Neural progenitor cell (in vitro differentiated cells): Measurements from ENCODE around the gene ODC1. TPM values are rescaled to one million over a fixed set of nuclear protein-coding genes. Genes with fewer than 3 reads are reported as not detected.
"Not testable (repeated sequence)": the region's sequence is repeated elsewhere in the genome, so short reads cannot be mapped to it uniquely, and the experiment has no call there.

Experiments
- DNase-seq: peaks from one replicate; pipeline ENCODE4 v3.0.0-alpha.2; 2016; ENCODE audit warnings: low spot score
- H2AFZ ChIP-seq: fragments of 200-600 bp; sonication (generic); replicated peaks from 2 replicates; pipeline ENCODE4 v1.6.1; 2016; ENCODE audit warnings: antibody characterized with exemption
- H3F3A ChIP-seq: fragments of 200-600 bp; sonication (generic); 2 replicates; pipeline ENCODE4 v1.6.1; 2016; ENCODE audit warnings: antibody characterized with exemption, low read depth
- H3K27ac ChIP-seq: fragments of 200-600 bp; sonication (generic); 2 replicates; pipeline ENCODE4 v1.5.1; 2016; ENCODE audit warnings: mild to moderate bottlenecking
- H3K27me3 ChIP-seq: fragments of 200-600 bp; sonication (generic); 2 replicates; pipeline ENCODE4 v1.6.1; 2016; ENCODE audit warnings: mild to moderate bottlenecking, moderate library complexity
- H3K36me3 ChIP-seq: fragments of 200-600 bp; sonication (generic); 2 replicates; pipeline ENCODE4 v1.5.1; 2016
- H3K4me1 ChIP-seq: fragments of 200-600 bp; sonication (generic); 2 replicates; pipeline ENCODE4 v1.6.1; 2016; ENCODE audit warnings: mixed run types
- H3K4me2 ChIP-seq: fragments of 200-600 bp; sonication (generic); 2 replicates; pipeline ENCODE4 v1.6.1; 2016
- H3K4me3 ChIP-seq: fragments of 200-600 bp; sonication (generic); 2 replicates; pipeline ENCODE4 v1.5.1; 2016
- H3K79me2 ChIP-seq: fragments of 200-600 bp; sonication (generic); 2 replicates; pipeline ENCODE4 v1.6.1; 2016; ENCODE audit warnings: low read depth
- H3K9ac ChIP-seq: fragments of 200-600 bp; sonication (generic); 2 replicates; pipeline ENCODE4 v1.6.1; 2016
- H3K9me3 ChIP-seq: fragments of 200-600 bp; sonication (generic); 2 replicates; pipeline ENCODE4 v1.5.1; 2016; ENCODE audit warnings: low read depth
- H4K20me1 ChIP-seq: fragments of 200-600 bp; sonication (generic); 2 replicates; pipeline ENCODE4 v1.6.1; 2016; ENCODE audit warnings: low read depth
- H3K27ac Mint-ChIP-seq: 3 replicates; pipeline ENCODE4 v1.8.0; 2021; ENCODE audit warnings: mixed read lengths
- H3K27me3 Mint-ChIP-seq: 2 replicates; pipeline ENCODE4 v1.8.0; 2022; ENCODE audit warnings: low read depth, mild to moderate bottlenecking, inconsistent platforms, moderate library complexity, mixed read lengths; ENCODE audit not compliant: insufficient read depth
- H3K36me3 Mint-ChIP-seq: 3 replicates; pipeline ENCODE4 v1.8.0; 2021; ENCODE audit warnings: mixed read lengths
- H3K4me1 Mint-ChIP-seq: 3 replicates; pipeline ENCODE4 v1.8.0; 2021; ENCODE audit warnings: mixed read lengths
- H3K4me3 Mint-ChIP-seq: 3 replicates; pipeline ENCODE4 v1.8.0; 2021; ENCODE audit warnings: mild to moderate bottlenecking, moderate library complexity, mixed read lengths
- H3K9me3 Mint-ChIP-seq: 3 replicates; pipeline ENCODE4 v1.8.0; 2020; ENCODE audit warnings: mixed read lengths
- EZH2 ChIP-seq: fragments of 200-600 bp; sonication (generic); IDR thresholded peaks from 2 replicates; pipeline ENCODE4 v1.6.1; 2017; ENCODE audit warnings: antibody characterized with exemption, mild to moderate bottlenecking, moderate library complexity
- EZH2phosphoT487 ChIP-seq: fragments of 200-600 bp; sonication (generic); IDR thresholded peaks from 2 replicates; pipeline ENCODE4 v1.6.1; 2017; ENCODE audit warnings: antibody characterized with exemption
- total RNA-seq: library from RNA; depleted of rRNA; stranded (reverse); fragments of >200 nt; gene quantifications from 2 replicates; pipeline ENCODE4 v1.2.3, GENCODE V29; 2015; ENCODE audit warnings: low replicate concordance
- TF ChIP-seq, protein P1 (sequence below): fragments of 200-600 bp; sonication (generic); IDR thresholded peaks from 2 replicates; pipeline ENCODE4 v1.5.1; 2017; ENCODE audit warnings: antibody characterized with exemption, mild to moderate bottlenecking

ODC1 gene
- total RNA-seq, 1 donor from 2014 or later, result 437 TPM

DNA sequence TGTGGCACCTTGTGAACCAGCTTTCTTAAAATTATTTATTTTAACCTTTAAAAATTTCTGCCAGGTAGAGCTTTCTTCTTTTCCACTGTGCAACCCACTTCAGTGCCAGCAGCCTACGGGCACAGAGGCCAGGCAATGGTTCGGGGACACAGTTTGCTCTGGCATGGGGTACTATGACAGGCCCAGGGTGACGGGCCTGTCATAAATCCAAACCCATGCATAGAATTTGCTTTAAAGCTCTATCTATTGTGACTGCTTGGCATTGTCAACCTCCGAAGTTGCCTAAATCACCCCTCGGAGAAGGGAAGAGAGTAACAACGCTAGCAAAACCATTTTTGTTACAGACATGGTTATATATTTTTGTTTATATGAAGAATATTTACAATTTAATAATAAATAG is 1.5 kb downstream of the ODC1 start:
- H3K36me3 ChIP-seq, result peaks cover 23% of the 10 kb centered on the region
- H3K4me2 ChIP-seq, result peak overlapping the region; percentile 97
- DNase-seq, result no peak
- H3K36me3 Mint-ChIP-seq, result peaks cover 25% of the 10 kb centered on the region
- H3K4me1 ChIP-seq, result peaks cover 21% of the 10 kb centered on the region
- peaks cover 15% of the 10 kb centered on the region for H3K27me3 ChIP-seq
- peaks cover 10% of the 10 kb centered on the region for H3F3A ChIP-seq
- no peak overlapping the region for H2AFZ ChIP-seq
- peak overlapping the region; percentile 96 for H3K4me3 Mint-ChIP-seq
- H3K4me3 ChIP-seq, result peak overlapping the region; percentile 67
- H3K9me3 ChIP-seq, result no peaks in the 10 kb centered on the region
- H3K27me3 Mint-ChIP-seq, result no peaks in the 10 kb centered on the region
- peaks cover 57% of the 10 kb centered on the region for H4K20me1 ChIP-seq
- H3K9me3 Mint-ChIP-seq, result no peaks in the 10 kb centered on the region
- TF ChIP-seq EZH2phosphoT487, result no peak
- no peak for TF ChIP-seq EZH2
- H3K4me1 Mint-ChIP-seq, result peaks cover 38% of the 10 kb centered on the region
- H3K27ac ChIP-seq, result no peak overlapping the region
- no peak overlapping the region for H3K27ac Mint-ChIP-seq
- peak overlapping the region; percentile 59 for H3K9ac ChIP-seq
- peaks cover 41% of the 10 kb centered on the region for H3K79me2 ChIP-seq

DNA sequence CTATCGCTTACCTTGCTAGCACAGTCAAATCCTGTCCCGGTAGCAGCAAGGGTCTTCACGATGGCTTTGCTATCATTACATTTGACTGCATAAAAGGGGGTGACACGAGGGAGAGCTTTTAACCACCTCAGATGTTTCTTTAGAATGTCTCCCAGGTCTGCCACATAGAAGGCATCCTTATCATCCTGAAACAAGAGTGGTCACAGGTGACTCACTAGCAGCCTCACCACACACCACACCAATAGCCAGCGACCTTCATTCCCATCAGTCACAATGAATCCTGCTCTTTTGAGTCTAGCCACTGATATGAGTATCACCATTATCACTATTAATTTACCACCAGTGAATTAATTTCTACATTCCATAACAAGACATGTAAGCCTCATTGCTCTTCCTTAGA is 3.7 kb downstream of the ODC1 start:
- H3K4me2 ChIP-seq, result no peak overlapping the region
- no peak overlapping the region for H2AFZ ChIP-seq
- no peaks in the 10 kb centered on the region for H3K9me3 ChIP-seq
- peaks cover 2% of the 10 kb centered on the region for H3K27me3 Mint-ChIP-seq
- H3K4me1 ChIP-seq, result peaks cover 18% of the 10 kb centered on the region
- TF ChIP-seq EZH2 (no peak), EZH2phosphoT487 (no peak)
- TF ChIP-seq, protein P1, sequence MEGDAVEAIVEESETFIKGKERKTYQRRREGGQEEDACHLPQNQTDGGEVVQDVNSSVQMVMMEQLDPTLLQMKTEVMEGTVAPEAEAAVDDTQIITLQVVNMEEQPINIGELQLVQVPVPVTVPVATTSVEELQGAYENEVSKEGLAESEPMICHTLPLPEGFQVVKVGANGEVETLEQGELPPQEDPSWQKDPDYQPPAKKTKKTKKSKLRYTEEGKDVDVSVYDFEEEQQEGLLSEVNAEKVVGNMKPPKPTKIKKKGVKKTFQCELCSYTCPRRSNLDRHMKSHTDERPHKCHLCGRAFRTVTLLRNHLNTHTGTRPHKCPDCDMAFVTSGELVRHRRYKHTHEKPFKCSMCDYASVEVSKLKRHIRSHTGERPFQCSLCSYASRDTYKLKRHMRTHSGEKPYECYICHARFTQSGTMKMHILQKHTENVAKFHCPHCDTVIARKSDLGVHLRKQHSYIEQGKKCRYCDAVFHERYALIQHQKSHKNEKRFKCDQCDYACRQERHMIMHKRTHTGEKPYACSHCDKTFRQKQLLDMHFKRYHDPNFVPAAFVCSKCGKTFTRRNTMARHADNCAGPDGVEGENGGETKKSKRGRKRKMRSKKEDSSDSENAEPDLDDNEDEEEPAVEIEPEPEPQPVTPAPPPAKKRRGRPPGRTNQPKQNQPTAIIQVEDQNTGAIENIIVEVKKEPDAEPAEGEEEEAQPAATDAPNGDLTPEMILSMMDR, result no peak
- H3F3A ChIP-seq, result peaks cover 6% of the 10 kb centered on the region
- H3K9me3 Mint-ChIP-seq, result no peaks in the 10 kb centered on the region
- no peak overlapping the region for H3K9ac ChIP-seq
- H3K27ac Mint-ChIP-seq, result no peak overlapping the region
- peak overlapping the region; percentile 6 for H3K4me3 Mint-ChIP-seq
- H3K36me3 Mint-ChIP-seq, result peaks cover 36% of the 10 kb centered on the region
- H3K4me3 ChIP-seq, result no peak overlapping the region
- peaks cover 29% of the 10 kb centered on the region for H3K36me3 ChIP-seq
- DNase-seq, result no peak
- no peak overlapping the region for H3K27ac ChIP-seq
- H3K27me3 ChIP-seq, result peaks cover 5% of the 10 kb centered on the region
- peaks cover 24% of the 10 kb centered on the region for H3K4me1 Mint-ChIP-seq
- peaks cover 61% of the 10 kb centered on the region for H4K20me1 ChIP-seq
- peaks cover 41% of the 10 kb centered on the region for H3K79me2 ChIP-seq

DNA sequence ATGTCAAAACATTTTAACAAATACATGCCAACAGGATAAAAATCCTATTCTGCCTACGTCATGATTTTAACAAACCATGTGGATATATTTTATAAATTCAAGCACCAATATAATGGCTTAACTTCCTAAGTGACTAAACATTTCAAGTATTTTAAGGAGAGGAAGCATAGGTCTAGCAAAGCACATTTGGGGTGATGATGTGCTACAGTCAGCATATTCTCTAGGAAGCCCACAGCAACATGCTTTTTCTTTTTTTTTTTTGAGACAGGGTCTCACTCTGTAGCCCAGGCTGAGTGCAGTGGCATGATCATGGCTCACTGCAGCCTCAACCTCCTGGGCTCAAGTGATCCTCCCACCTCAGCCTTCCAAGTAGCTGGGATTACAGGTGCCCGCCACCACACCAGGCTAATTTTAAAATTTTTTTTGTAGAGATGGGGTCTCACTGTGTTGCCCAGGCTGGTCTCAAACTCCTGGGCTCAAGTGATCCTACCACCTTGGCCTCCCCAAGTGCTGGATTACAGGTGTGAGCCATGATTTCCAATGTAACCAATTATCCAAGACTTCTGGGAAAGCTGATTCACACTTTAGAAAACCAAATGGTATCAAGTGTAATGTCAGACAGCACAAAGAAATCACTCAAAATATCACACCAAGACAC is 5.5 kb downstream of the ODC1 start:
- not testable (repeated sequence) for H3K27me3 Mint-ChIP-seq
- peaks cover 36% of the 10 kb centered on the region for H3K79me2 ChIP-seq

DNA sequence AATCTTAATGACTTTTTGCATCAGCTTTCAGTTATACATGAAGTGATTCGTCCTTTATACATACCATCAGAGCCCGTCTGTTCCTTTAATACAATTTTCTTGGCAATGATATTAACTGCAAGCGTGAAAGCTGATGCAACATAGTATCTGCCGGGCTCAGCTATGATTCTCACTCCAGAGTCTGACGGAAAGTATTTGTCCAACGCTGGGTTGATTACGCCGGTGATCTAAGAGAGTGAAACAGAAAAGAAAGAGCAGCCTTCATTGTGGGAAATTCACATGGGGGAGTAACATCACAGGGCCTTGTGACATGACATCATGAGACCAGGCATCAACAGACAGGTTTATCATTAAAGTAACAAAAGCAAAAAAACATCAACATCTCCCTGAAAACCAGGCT is 6.2 kb downstream of the ODC1 start:
- H3K27me3 Mint-ChIP-seq, result peaks cover 2% of the 10 kb centered on the region
- H3K36me3 Mint-ChIP-seq, result peaks cover 33% of the 10 kb centered on the region
- no peak overlapping the region for H3K4me3 Mint-ChIP-seq

More for the DNA sequence above, 5.5 kb downstream of the ODC1 start:
- not testable (repeated sequence) for DNase-seq, H3K4me2 ChIP-seq, H3K4me3 ChIP-seq, H3K9me3 ChIP-seq, H3K27ac Mint-ChIP-seq, H2AFZ ChIP-seq, H3K9ac ChIP-seq, H3K27me3 ChIP-seq, H3K4me3 Mint-ChIP-seq, H3K27ac ChIP-seq, H3K9me3 Mint-ChIP-seq, H3F3A ChIP-seq
- Histone ChIP-seq H3K36me3 (peaks cover 29% of the 10 kb centered on the region), H3K4me1 (peaks cover 13% of the 10 kb centered on the region), H4K20me1 (peaks cover 59% of the 10 kb centered on the region)
- Mint-ChIP-seq H3K36me3 (peaks cover 36% of the 10 kb centered on the region), H3K4me1 (peaks cover 21% of the 10 kb centered on the region)

More for the DNA sequence above, 6.2 kb downstream of the ODC1 start:
- Histone ChIP-seq H3K4me1 (peaks cover 10% of the 10 kb centered on the region), H3K4me2 (no peak overlapping the region), H3K9ac (no peak overlapping the region), H3K27ac (no peak overlapping the region), H3K4me3 (no peak overlapping the region), H3K9me3 (no peaks in the 10 kb centered on the region), H3K36me3 (peaks cover 29% of the 10 kb centered on the region), H2AFZ (no peak overlapping the region), H4K20me1 (peaks cover 53% of the 10 kb centered on the region), H3K27me3 (no peaks in the 10 kb centered on the region), H3K79me2 (peaks cover 30% of the 10 kb centered on the region), H3F3A (no peaks in the 10 kb centered on the region)
- Mint-ChIP-seq H3K9me3 (no peaks in the 10 kb centered on the region), H3K4me1 (peaks cover 15% of the 10 kb centered on the region), H3K27ac (no peak overlapping the region)
- TF ChIP-seq EZH2phosphoT487 (no peak), EZH2 (no peak)
- TF ChIP-seq, protein P1, result no peak
- no peak for DNase-seq
